Coronary artery (tissue), 2 donors: Measurements from ENCODE around the gene TMEM87B.

Source experiments
- DNase-seq: peaks from one replicate; pipeline ENCODE4 v3.0.0-alpha.2; 2017; ENCODE audit warnings: low spot score
- H3K27ac ChIP-seq, 2 donors: fragments of 200-600 bp; sonication (generic); one replicate each; pipeline ENCODE4 v1.5.1; 2016 to 2019
- H3K4me3 ChIP-seq: fragments of 200-600 bp; sonication (generic); 2 replicates; pipeline ENCODE4 v1.5.1; 2016; ENCODE audit warnings: mild to moderate bottlenecking, moderate library complexity
- CTCF ChIP-seq: fragments of 200-600 bp; sonication (generic); IDR thresholded peaks from one replicate; pipeline ENCODE4 v1.5.1; 2019; ENCODE audit warnings: antibody characterized with exemption

The TMEM87B gene

GRCh38 chr2:112012556-112012955 is 42.5 kb upstream of the TMEM87B start:
- no peak for TF ChIP-seq CTCF
- DNase-seq = no peak

GRCh38 chr2:112018846-112019245 is 36.2 kb upstream of the TMEM87B start:
- Histone ChIP-seq H3K27ac (no peak overlapping the region), H3K4me3 (no peak overlapping the region)
- TF ChIP-seq CTCF = no peak
- no peak for DNase-seq

More at GRCh38 chr2:112012556-112012955, 42.5 kb upstream of the TMEM87B start:
- Histone ChIP-seq H3K27ac (no peak overlapping the region), H3K4me3 (no peak overlapping the region)

- no peak for TF ChIP-seq CTCF
- Histone ChIP-seq H3K4me3 (no peak overlapping the region), H3K27ac (no peak overlapping the region)
- DNase-seq = no peak
These were observed 35.5 kb upstream of the TMEM87B start for GRCh38 chr2:112019569-112019982.

GRCh38 chr2:112020561-112020960 is 34.5 kb upstream of the TMEM87B start:
- Histone ChIP-seq H3K4me3 (no peak overlapping the region), H3K27ac (no peak overlapping the region)
- no peak for TF ChIP-seq CTCF
- DNase-seq = no peak

GRCh38 chr2:112021290-112021689 is 33.8 kb upstream of the TMEM87B start:
- H3K27ac ChIP-seq = no peak overlapping the region
- TF ChIP-seq CTCF = no peak
- DNase-seq = no peak
- no peak overlapping the region for H3K4me3 ChIP-seq

GRCh38 chr2:112021781-112022231 is 33.3 kb upstream of the TMEM87B start:
- H3K27ac ChIP-seq = no peak overlapping the region
- no peak for DNase-seq
- no peak overlapping the region for H3K4me3 ChIP-seq
- TF ChIP-seq CTCF = no peak

- Histone ChIP-seq H3K27ac (peak overlapping the region in 1 of 2 donors; percentile 32), H3K4me3 (no peak overlapping the region)
- TF ChIP-seq CTCF = no peak
- DNase-seq = no peak
These were observed 31.4 kb upstream of the TMEM87B start for GRCh38 chr2:112023707-112024106.
